ENCODE results near the gene ACMSD. TPM values are rescaled to one million over a fixed set of nuclear protein-coding genes. Genes with fewer than 3 reads are reported as not detected.

The ACMSD gene
- total RNA-seq, 4 donors from 2014 or later, result not detected

DNA sequence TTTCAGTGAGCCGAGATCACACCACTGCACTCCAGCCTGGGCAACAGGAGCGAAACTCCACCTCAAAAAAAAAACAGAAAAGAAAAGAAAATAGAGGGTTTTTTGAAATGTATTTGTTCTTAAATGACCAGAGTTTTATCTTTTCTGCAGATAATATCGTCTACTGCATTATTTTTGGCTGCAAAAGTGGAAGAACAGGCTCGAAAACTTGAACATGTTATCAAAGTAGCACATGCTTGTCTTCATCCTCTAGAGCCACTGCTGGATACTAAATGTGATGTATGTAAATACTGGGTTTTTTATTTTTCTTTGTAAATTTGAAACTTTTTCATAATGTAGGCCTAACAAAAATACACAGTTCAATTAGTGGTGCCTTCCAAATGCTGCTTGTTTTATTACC lies 98.3 kb downstream of the ACMSD start:
- 91% methylated on average over 4 of the region's 4 CpGs for WGBS
- Histone ChIP-seq H3K4me3 (no peak overlapping the region), H3K4me1 (peaks cover 22 to 62% (median 45%) of the 10 kb centered on the region in 4 donors), H3K9me3 (no peaks in the 10 kb centered on the region), H3K27me3 (no peaks in the 10 kb centered on the region), H3K36me3 (peaks cover 14 to 50% (median 38%) of the 10 kb centered on the region in 4 donors), H3K27ac (replicated peaks in 1 of 4) (no peak overlapping the region)
- TF ChIP-seq EP300 (IDR thresholded peaks at IDR 0.05), result no peak
- TF ChIP-seq POLR2A (IDR thresholded peaks at IDR 0.05; ENCODE audit: low read depth), result no peak
- TF ChIP-seq, protein P1, sequence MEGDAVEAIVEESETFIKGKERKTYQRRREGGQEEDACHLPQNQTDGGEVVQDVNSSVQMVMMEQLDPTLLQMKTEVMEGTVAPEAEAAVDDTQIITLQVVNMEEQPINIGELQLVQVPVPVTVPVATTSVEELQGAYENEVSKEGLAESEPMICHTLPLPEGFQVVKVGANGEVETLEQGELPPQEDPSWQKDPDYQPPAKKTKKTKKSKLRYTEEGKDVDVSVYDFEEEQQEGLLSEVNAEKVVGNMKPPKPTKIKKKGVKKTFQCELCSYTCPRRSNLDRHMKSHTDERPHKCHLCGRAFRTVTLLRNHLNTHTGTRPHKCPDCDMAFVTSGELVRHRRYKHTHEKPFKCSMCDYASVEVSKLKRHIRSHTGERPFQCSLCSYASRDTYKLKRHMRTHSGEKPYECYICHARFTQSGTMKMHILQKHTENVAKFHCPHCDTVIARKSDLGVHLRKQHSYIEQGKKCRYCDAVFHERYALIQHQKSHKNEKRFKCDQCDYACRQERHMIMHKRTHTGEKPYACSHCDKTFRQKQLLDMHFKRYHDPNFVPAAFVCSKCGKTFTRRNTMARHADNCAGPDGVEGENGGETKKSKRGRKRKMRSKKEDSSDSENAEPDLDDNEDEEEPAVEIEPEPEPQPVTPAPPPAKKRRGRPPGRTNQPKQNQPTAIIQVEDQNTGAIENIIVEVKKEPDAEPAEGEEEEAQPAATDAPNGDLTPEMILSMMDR (IDR thresholded peaks at IDR 0.05), result no peak
- no peak for TF ChIP-seq POLR2AphosphoS5 (IDR thresholded peaks at IDR 0.05)
- DNase-seq (ENCODE audit: extremely low spot score), result no peak
- intact Hi-C loops (cut with DNase I), result no loop called here

DNA sequence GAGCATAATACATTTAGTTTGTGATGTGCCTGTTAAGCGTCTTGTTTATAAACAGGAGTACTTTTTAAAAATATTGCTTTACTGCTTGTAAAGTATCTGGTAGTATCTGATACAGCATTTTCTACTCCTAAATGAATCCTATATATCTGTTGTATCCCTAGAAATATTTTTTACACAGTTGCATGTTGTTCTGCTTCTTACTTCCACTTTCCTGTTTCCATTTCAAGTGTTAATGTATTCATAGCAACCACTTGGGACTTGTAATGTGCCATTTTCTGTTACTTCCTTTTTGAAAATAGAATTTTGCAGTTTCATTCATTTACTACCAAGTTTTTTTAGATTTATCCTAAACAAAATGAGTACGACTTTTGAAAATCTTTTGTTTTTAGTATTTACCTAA lies 105.1 kb downstream of the ACMSD start:
- no peak for DNase-seq (ENCODE audit: extremely low spot score)
- H3K4me1 ChIP-seq, result no peaks in the 10 kb centered on the region
- no peak overlapping the region for H3K4me3 ChIP-seq
- H3K27ac ChIP-seq (replicated peaks in 1 of 4), result no peak overlapping the region
- 84% methylated on average over 2 of the region's 2 CpGs for WGBS
- H3K9me3 ChIP-seq, result no peaks in the 10 kb centered on the region
- no peak for TF ChIP-seq POLR2AphosphoS5 (IDR thresholded peaks at IDR 0.05)
- TF ChIP-seq EP300 (IDR thresholded peaks at IDR 0.05), result no peak
- TF ChIP-seq, protein P1 (IDR thresholded peaks at IDR 0.05), result no peak
- TF ChIP-seq POLR2A (IDR thresholded peaks at IDR 0.05; ENCODE audit: low read depth), result no peak
- intact Hi-C loops (cut with DNase I), result no loop called here
- H3K36me3 ChIP-seq, result peaks cover 19 to 70% (median 51%) of the 10 kb centered on the region in 4 donors
- H3K27me3 ChIP-seq, result no peaks in the 10 kb centered on the region

DNA sequence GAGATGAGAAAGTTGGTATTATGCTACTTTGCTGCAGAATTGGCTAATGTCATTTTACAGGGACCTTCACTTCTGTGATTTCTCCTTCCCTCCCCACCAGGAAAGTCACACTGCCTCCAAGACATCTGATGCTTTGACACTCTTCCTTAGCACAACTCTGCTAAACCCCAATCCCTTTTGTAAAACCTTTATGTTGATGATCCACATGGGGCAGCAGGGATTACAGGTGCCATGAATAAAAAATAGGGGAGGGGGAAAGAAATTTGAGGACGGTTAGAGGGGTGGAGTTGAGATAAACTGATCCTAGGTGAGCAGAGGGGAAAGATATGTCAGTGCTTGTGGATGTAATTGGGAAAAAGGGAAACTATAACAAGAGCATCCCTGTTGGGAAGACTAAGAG lies 106.6 kb downstream of the ACMSD start:
- DNase-seq (ENCODE audit: extremely low spot score), result no peak
- 68% methylated on average over 1 of the region's 1 CpG for WGBS
- H3K4me3 ChIP-seq, result no peak overlapping the region
- H3K27ac ChIP-seq (replicated peaks in 1 of 4), result no peak overlapping the region
- no peaks in the 10 kb centered on the region for H3K27me3 ChIP-seq
- H3K4me1 ChIP-seq, result no peaks in the 10 kb centered on the region
- H3K36me3 ChIP-seq, result peaks cover 11 to 70% (median 49%) of the 10 kb centered on the region in 4 donors
- no peaks in the 10 kb centered on the region for H3K9me3 ChIP-seq
- TF ChIP-seq POLR2AphosphoS5 (IDR thresholded peaks at IDR 0.05) (no peak), EP300 (IDR thresholded peaks at IDR 0.05) (no peak), POLR2A (IDR thresholded peaks at IDR 0.05; ENCODE audit: low read depth) (no peak)
- TF ChIP-seq, protein P1 (IDR thresholded peaks at IDR 0.05), result no peak
- intact Hi-C loops (cut with DNase I), result no loop called here

DNA sequence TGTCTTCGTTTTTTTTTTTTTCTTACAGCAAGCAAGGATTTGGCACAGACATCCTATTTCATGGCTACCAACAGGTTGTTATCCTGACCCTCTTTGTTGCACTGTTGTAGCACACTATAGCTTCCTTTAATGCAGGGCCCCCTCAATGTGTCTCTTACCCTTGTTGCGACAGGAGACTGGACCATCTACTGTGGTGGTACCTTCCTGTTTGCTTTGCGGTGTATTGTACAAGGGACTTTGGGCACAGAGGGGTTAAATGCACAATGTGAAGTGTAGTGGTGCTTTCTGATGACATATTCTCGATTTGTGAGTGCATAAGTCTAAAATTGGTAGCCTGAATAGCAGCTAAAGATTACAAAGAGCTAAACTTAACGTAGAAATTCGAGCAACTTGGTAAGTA lies 107.7 kb downstream of the ACMSD start:
- TF ChIP-seq POLR2AphosphoS5 (IDR thresholded peaks at IDR 0.05), result no peak
- TF ChIP-seq, protein P1 (IDR thresholded peaks at IDR 0.05), result no peak
- no peak for TF ChIP-seq EP300 (IDR thresholded peaks at IDR 0.05)
- TF ChIP-seq POLR2A (IDR thresholded peaks at IDR 0.05; ENCODE audit: low read depth), result no peak
- Histone ChIP-seq H3K9me3 (no peaks in the 10 kb centered on the region), H3K4me3 (no peak overlapping the region), H3K4me1 (no peaks in the 10 kb centered on the region), H3K27ac (replicated peaks in 1 of 4) (no peak overlapping the region), H3K27me3 (no peaks in the 10 kb centered on the region), H3K36me3 (peaks cover 12 to 70% (median 43%) of the 10 kb centered on the region in 4 donors)
- intact Hi-C loops (cut with DNase I), result no loop called here
- 87% methylated on average over 6 of the region's 6 CpGs for WGBS
- no peak for DNase-seq (ENCODE audit: extremely low spot score)

Measured in esophagus muscularis mucosa (tissue), 4 donors.